SK-N-SH (cell line): ENCODE results near the gene VDR. TPM values are rescaled to one million over a fixed set of nuclear protein-coding genes. Genes with fewer than 3 reads are reported as not detected.

Experiments
- CTCF ChIA-PET: fragments of 300-600, 350-600 bp; formaldehyde crosslinking; extraction: SDS; loops from one replicate; lab custom pipeline; 2021; lab: Yijun Ruan, JAX
- POLR2A ChIA-PET: fragments of 350-600 bp; sonication (Branson Sonifier 250); formaldehyde crosslinking; extraction: SDS; loops from one replicate; lab custom pipeline; 2020; ENCODE audit warnings: antibody characterized with exemption, inconsistent platforms; lab: Yijun Ruan, JAX
- DNase-seq: peaks from one replicate; pipeline ENCODE4 v3.0.0; 2012
- H2AFZ ChIP-seq: fragments of 200-600 bp; sonication (generic); 2 replicates; pipeline ENCODE4 v1.8.1; 2016; ENCODE audit warnings: antibody characterized with exemption, mild to moderate bottlenecking, low read depth
- H3F3A ChIP-seq: fragments of 200-600 bp; sonication (generic); replicated peaks from 2 replicates; pipeline ENCODE3; 2016; ENCODE audit warnings: antibody characterized with exemption, mild to moderate bottlenecking; ENCODE audit not compliant: insufficient read depth
- H3K27ac ChIP-seq, 2 experiments: fragments of 200-500 bp in 1 of 2; fragments of 200-600 bp in 1 of 2; sonication (Bioruptor generic) in 1 of 2; sonication (generic), shearing (Covaris generic) in 1 of 2; 2 replicates each; pipeline versions ENCODE4 v1.5.1 to v1.6.1; 2014 to 2016; ENCODE audit warnings: low read depth in 2 of 2, inconsistent platforms in 1 of 2, low read length in 1 of 2, mild to moderate bottlenecking in 1 of 2, mixed read lengths in 1 of 2
- H3K27me3 ChIP-seq: fragments of 200-600 bp; sonication (generic), shearing (Covaris generic); 2 replicates; pipeline ENCODE4 v1.6.1; 2016; ENCODE audit warnings: mixed run types; ENCODE audit not compliant: insufficient read depth
- H3K36me3 ChIP-seq, 2 experiments: fragments of 200-500 bp in 1 of 2; fragments of 200-600 bp in 1 of 2; sonication (Bioruptor generic) in 1 of 2; sonication (generic) in 1 of 2; replicated peaks in 1 of 2; 2 replicates each; pipeline versions ENCODE3 to v1.5.1; 2014 to 2016; ENCODE audit warnings: low read length in 1 of 2, mild to moderate bottlenecking in 1 of 2; ENCODE audit not compliant: insufficient read depth in 2 of 2, control insufficient read depth in 1 of 2
- H3K4me1 ChIP-seq, 2 experiments: fragments of 200-500 bp in 1 of 2; fragments of 200-600 bp in 1 of 2; sonication (Bioruptor generic) in 1 of 2; sonication (generic), shearing (Covaris generic) in 1 of 2; 2 replicates each; pipeline versions ENCODE4 v1.5.1 to v1.6.1; 2014 to 2016; ENCODE audit warnings: low read depth in 1 of 2, low read length in 1 of 2, mixed run types in 1 of 2; ENCODE audit not compliant: insufficient read depth in 2 of 2, control insufficient read depth in 1 of 2
- H3K4me2 ChIP-seq: fragments of 200-600 bp; sonication (generic), shearing (Covaris generic); 2 replicates; pipeline ENCODE4 v1.6.1; 2017; ENCODE audit warnings: mixed run types
- H3K4me3 ChIP-seq, 2 experiments: fragments of 200-500 bp in 1 of 2; fragments of 200-600 bp in 1 of 2; sonication (Bioruptor generic) in 1 of 2; sonication (generic), shearing (Covaris generic) in 1 of 2; 2 replicates each; pipeline versions ENCODE4 v1.5.1 to v1.8.1; 2014 to 2016; ENCODE audit warnings: low read depth in 2 of 2, inconsistent platforms in 1 of 2, low read length in 1 of 2, mild to moderate bottlenecking in 1 of 2, mixed read lengths in 1 of 2, moderate library complexity in 1 of 2
- H3K79me2 ChIP-seq: fragments of 200-600 bp; sonication (generic); 2 replicates; pipeline ENCODE4 v1.8.1; 2017; ENCODE audit warnings: mild to moderate bottlenecking; ENCODE audit not compliant: insufficient read depth
- H3K9ac ChIP-seq: fragments of 200-600 bp; sonication (generic); 2 replicates; pipeline ENCODE4 v1.6.1; 2017; ENCODE audit warnings: mixed run types
- H3K9me2 ChIP-seq: fragments of 200-600 bp; sonication (generic); 2 replicates; pipeline ENCODE4 v1.6.1; 2017; ENCODE audit warnings: mixed run types
- H3K9me3 ChIP-seq: fragments of 200-600 bp; sonication (generic); 2 replicates; pipeline ENCODE4 v1.6.1; 2017; ENCODE audit warnings: mixed run types, mild to moderate bottlenecking, moderate library complexity
- H4K20me1 ChIP-seq: fragments of 200-600 bp; sonication (generic); 2 replicates; pipeline ENCODE4 v1.6.1; 2017; ENCODE audit warnings: mild to moderate bottlenecking, mixed run types; ENCODE audit not compliant: insufficient read depth
- CHD2 ChIP-seq: fragments of 150-350 bp; IDR thresholded peaks from 2 replicates; pipeline ENCODE4 v1.6.1; 2018; ENCODE audit warnings: low read length; ENCODE audit not compliant: partially characterized antibody
- JUND ChIP-seq: IDR thresholded peaks from 2 replicates; pipeline ENCODE4 v1.4.0; 2012
- POLR2AphosphoS5 ChIP-seq: IDR thresholded peaks from 2 replicates; pipeline ENCODE4 v1.6.1; 2012; ENCODE audit warnings: low read depth, low read length
- RAD21 ChIP-seq: IDR thresholded peaks from 2 replicates; pipeline ENCODE4 v1.6.1; 2012; ENCODE audit warnings: mild to moderate bottlenecking, low read length
- RCOR1 ChIP-seq: fragments of 150-350 bp; IDR thresholded peaks from 2 replicates; pipeline ENCODE4 v1.6.1; 2017; ENCODE audit warnings: antibody characterized with exemption, low read length
- SIN3A ChIP-seq: IDR thresholded peaks from 2 replicates; pipeline ENCODE4 v1.6.1; 2012; ENCODE audit warnings: low read depth, mild to moderate bottlenecking, low read length, moderate library complexity, borderline replicate concordance
- WGBS: methylation state at CpG from one replicate; pipeline ENCODE4 v1.1.6; 2017; ENCODE audit warnings: low lambda C conversion rate; 5-methylcytosine and 5-hydroxymethylcytosine counted together
- polyA plus RNA-seq, 3 experiments: library from polyadenylated mRNA; depleted of rRNA; stranded (reverse); fragments of >200 nt; gene quantifications; 2 replicates each; pipeline ENCODE4 v1.2.3, GENCODE V29; 2012
- TF ChIP-seq, protein P1 (sequence below): IDR thresholded peaks from 2 replicates; pipeline ENCODE4 v1.4.0; 2012; ENCODE audit warnings: low read depth, borderline replicate concordance
- TF ChIP-seq, protein P2 (sequence below): IDR thresholded peaks from 2 replicates; pipeline ENCODE4 v1.4.0; 2012; ENCODE audit warnings: low read depth, borderline replicate concordance
- TF ChIP-seq, protein P3 (sequence below): IDR thresholded peaks from 2 replicates; pipeline ENCODE4 v1.6.1; 2012; ENCODE audit warnings: mild to moderate bottlenecking, low read depth, low read length, moderate library complexity
- TF ChIP-seq, protein P4 (sequence below): fragments of 150-350 bp; IDR thresholded peaks from 2 replicates; pipeline ENCODE4 v1.6.1; 2016; ENCODE audit warnings: mild to moderate bottlenecking, low read depth, low read length
- TF ChIP-seq, protein P5 (sequence below): fragments of 150-350 bp; IDR thresholded peaks from 2 replicates; pipeline ENCODE4 v1.6.1; 2017; ENCODE audit warnings: antibody characterized with exemption, low read length, low read depth, borderline replicate concordance
- TF ChIP-seq, protein P6 (sequence below): IDR thresholded peaks from 2 replicates; pipeline ENCODE4 v1.4.0; 2012; ENCODE audit warnings: low read depth

Gene VDR
- polyA plus RNA-seq, 1 of the 3 experiments (the other 2 are of a cell fraction) = 0.33 TPM

GRCh38 chr12:47835831-47836155 lies 69.0 kb downstream of the VDR start:
- H3F3A ChIP-seq = no peaks in the 10 kb centered on the region
- no peak overlapping the region for H3K4me3 ChIP-seq
- no peaks in the 10 kb centered on the region for H3K9me2 ChIP-seq
- CTCF ChIA-PET = interaction anchor here (0.7 to 25.6 kb wide), 11 partner anchors 15 to 124 kb away, joined by 3 to 458 read pairs (median 7); partner anchors contain the start of genes HDAC7, RPAP3 and SLC48A1
- H3K9ac ChIP-seq = no peak overlapping the region
- no peaks in the 10 kb centered on the region; a peak in 2 of 4 replicates for H3K4me1 ChIP-seq
- no peaks in the 10 kb centered on the region for H4K20me1 ChIP-seq
- no peaks in the 10 kb centered on the region for H3K27me3 ChIP-seq
- POLR2A ChIA-PET = interaction anchor here (0.6 kb wide), 1 partner anchor 118 kb away, joined by 3 read pairs; no protein-coding TSS in a partner anchor
- no peak overlapping the region for H3K27ac ChIP-seq
- WGBS = 95% methylated on average over 3 of the region's 3 CpGs
- H3K36me3 ChIP-seq = no peaks in the 10 kb centered on the region
- no peak overlapping the region for H3K4me2 ChIP-seq
- H3K79me2 ChIP-seq = no peaks in the 10 kb centered on the region
- no peak overlapping the region for H2AFZ ChIP-seq
- DNase-seq = no peak
- H3K9me3 ChIP-seq = no peaks in the 10 kb centered on the region
- TF ChIP-seq JUND = no peak
- no peak for TF ChIP-seq RCOR1
- TF ChIP-seq SIN3A = no peak
- TF ChIP-seq POLR2AphosphoS5 = no peak
- TF ChIP-seq, protein P1, sequence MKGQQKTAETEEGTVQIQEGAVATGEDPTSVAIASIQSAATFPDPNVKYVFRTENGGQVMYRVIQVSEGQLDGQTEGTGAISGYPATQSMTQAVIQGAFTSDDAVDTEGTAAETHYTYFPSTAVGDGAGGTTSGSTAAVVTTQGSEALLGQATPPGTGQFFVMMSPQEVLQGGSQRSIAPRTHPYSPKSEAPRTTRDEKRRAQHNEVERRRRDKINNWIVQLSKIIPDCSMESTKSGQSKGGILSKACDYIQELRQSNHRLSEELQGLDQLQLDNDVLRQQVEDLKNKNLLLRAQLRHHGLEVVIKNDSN = no peak
- TF ChIP-seq, protein P2, sequence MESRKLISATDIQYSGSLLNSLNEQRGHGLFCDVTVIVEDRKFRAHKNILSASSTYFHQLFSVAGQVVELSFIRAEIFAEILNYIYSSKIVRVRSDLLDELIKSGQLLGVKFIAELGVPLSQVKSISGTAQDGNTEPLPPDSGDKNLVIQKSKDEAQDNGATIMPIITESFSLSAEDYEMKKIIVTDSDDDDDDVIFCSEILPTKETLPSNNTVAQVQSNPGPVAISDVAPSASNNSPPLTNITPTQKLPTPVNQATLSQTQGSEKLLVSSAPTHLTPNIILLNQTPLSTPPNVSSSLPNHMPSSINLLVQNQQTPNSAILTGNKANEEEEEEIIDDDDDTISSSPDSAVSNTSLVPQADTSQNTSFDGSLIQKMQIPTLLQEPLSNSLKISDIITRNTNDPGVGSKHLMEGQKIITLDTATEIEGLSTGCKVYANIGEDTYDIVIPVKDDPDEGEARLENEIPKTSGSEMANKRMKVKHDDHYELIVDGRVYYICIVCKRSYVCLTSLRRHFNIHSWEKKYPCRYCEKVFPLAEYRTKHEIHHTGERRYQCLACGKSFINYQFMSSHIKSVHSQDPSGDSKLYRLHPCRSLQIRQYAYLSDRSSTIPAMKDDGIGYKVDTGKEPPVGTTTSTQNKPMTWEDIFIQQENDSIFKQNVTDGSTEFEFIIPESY = no peak
- TF ChIP-seq, protein P3, sequence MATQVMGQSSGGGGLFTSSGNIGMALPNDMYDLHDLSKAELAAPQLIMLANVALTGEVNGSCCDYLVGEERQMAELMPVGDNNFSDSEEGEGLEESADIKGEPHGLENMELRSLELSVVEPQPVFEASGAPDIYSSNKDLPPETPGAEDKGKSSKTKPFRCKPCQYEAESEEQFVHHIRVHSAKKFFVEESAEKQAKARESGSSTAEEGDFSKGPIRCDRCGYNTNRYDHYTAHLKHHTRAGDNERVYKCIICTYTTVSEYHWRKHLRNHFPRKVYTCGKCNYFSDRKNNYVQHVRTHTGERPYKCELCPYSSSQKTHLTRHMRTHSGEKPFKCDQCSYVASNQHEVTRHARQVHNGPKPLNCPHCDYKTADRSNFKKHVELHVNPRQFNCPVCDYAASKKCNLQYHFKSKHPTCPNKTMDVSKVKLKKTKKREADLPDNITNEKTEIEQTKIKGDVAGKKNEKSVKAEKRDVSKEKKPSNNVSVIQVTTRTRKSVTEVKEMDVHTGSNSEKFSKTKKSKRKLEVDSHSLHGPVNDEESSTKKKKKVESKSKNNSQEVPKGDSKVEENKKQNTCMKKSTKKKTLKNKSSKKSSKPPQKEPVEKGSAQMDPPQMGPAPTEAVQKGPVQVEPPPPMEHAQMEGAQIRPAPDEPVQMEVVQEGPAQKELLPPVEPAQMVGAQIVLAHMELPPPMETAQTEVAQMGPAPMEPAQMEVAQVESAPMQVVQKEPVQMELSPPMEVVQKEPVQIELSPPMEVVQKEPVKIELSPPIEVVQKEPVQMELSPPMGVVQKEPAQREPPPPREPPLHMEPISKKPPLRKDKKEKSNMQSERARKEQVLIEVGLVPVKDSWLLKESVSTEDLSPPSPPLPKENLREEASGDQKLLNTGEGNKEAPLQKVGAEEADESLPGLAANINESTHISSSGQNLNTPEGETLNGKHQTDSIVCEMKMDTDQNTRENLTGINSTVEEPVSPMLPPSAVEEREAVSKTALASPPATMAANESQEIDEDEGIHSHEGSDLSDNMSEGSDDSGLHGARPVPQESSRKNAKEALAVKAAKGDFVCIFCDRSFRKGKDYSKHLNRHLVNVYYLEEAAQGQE = no peak
- TF ChIP-seq, all 33 proteins: peak for 0

- H3K4me2 ChIP-seq = no peak overlapping the region
- no peaks in the 10 kb centered on the region for H3K79me2 ChIP-seq
- ChIA-PET CTCF (interaction anchor here (0.9 to 25.6 kb wide), 10 partner anchors 15 to 123 kb away, joined by 3 to 458 read pairs (median 10); partner anchors contain the start of genes HDAC7, RPAP3 and SLC48A1), POLR2A (interaction anchor here (0.6 kb wide), 1 partner anchor 117 kb away, joined by 3 read pairs; no protein-coding TSS in a partner anchor)
- no peaks in the 10 kb centered on the region for H4K20me1 ChIP-seq
- DNase-seq = no peak
- H3K9ac ChIP-seq = no peak overlapping the region
- WGBS = 95% methylated on average over 11 of the region's 12 CpGs
- H3K9me2 ChIP-seq = no peaks in the 10 kb centered on the region
- H3K36me3 ChIP-seq = no peaks in the 10 kb centered on the region
- no peaks in the 10 kb centered on the region for H3F3A ChIP-seq
- no peaks in the 10 kb centered on the region for H3K9me3 ChIP-seq
- no peaks in the 10 kb centered on the region for H3K27me3 ChIP-seq
- no peak overlapping the region for H2AFZ ChIP-seq
- no peak overlapping the region for H3K4me3 ChIP-seq
- H3K27ac ChIP-seq = no peak overlapping the region
- no peaks in the 10 kb centered on the region; a peak in 2 of 4 replicates for H3K4me1 ChIP-seq
- TF ChIP-seq, protein P2 = no peak
- TF ChIP-seq CHD2 (no peak), RAD21 (no peak), SIN3A (no peak)
- TF ChIP-seq, protein P4, sequence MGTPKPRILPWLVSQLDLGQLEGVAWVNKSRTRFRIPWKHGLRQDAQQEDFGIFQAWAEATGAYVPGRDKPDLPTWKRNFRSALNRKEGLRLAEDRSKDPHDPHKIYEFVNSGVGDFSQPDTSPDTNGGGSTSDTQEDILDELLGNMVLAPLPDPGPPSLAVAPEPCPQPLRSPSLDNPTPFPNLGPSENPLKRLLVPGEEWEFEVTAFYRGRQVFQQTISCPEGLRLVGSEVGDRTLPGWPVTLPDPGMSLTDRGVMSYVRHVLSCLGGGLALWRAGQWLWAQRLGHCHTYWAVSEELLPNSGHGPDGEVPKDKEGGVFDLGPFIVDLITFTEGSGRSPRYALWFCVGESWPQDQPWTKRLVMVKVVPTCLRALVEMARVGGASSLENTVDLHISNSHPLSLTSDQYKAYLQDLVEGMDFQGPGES = no peak
- TF ChIP-seq, protein P5, sequence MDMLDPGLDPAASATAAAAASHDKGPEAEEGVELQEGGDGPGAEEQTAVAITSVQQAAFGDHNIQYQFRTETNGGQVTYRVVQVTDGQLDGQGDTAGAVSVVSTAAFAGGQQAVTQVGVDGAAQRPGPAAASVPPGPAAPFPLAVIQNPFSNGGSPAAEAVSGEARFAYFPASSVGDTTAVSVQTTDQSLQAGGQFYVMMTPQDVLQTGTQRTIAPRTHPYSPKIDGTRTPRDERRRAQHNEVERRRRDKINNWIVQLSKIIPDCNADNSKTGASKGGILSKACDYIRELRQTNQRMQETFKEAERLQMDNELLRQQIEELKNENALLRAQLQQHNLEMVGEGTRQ = no peak
- TF ChIP-seq, protein P6, sequence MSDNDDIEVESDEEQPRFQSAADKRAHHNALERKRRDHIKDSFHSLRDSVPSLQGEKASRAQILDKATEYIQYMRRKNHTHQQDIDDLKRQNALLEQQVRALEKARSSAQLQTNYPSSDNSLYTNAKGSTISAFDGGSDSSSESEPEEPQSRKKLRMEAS = no peak
Measured at GRCh38 chr12:47835006-47835830, 69.6 kb downstream of the VDR start.
